Ascending aorta (tissue), 2 donors: ENCODE measurements around the gene TBPL1. TPM values are rescaled to one million over a fixed set of nuclear protein-coding genes. Genes with fewer than 3 reads are reported as not detected.
A peak's percentile ranks its signal among the peaks of the same experiment; 100 is the strongest.

ENCODE experiments used
- DNase-seq, 2 donors: peaks; one replicate each; pipeline ENCODE4 v3.0.0-alpha.2; 2019; ENCODE audit warnings: low spot score in 2 of 2
- H3K27ac ChIP-seq, 2 donors: fragments of 200-600 bp; sonication (generic); one replicate each; pipeline ENCODE4 v1.5.1; 2016 to 2017; ENCODE audit warnings: mild to moderate bottlenecking in 1 of 2
- H3K27me3 ChIP-seq: fragments of 200-600 bp; sonication (generic); one replicate; pipeline ENCODE4 v1.5.1; 2017
- H3K36me3 ChIP-seq, 2 donors: fragments of 200-600 bp; sonication (generic); one replicate each; pipeline ENCODE4 v1.5.1; 2016
- H3K4me1 ChIP-seq, 2 donors: fragments of 200-600 bp; sonication (generic); one replicate each; pipeline ENCODE4 v1.5.1; 2016 to 2017; ENCODE audit warnings: mild to moderate bottlenecking in 1 of 2
- H3K4me3 ChIP-seq, 2 donors: fragments of 200-600 bp; sonication (generic); one replicate each; pipeline ENCODE4 v1.5.1; 2016 to 2017; ENCODE audit warnings: mild to moderate bottlenecking in 1 of 2
- H3K9me3 ChIP-seq, 2 donors: fragments of 200-600 bp; sonication (generic); one replicate each; pipeline ENCODE4 v1.5.1; 2016
- intact Hi-C: fragments of 100-400 bp; cut with DNase I; formaldehyde crosslinking; loops from one replicate; pipeline ENCODE4 v1.15.1; 2023
- total RNA-seq: library from RNA; depleted of rRNA; stranded (reverse); fragments of >200 nt; gene quantifications from one replicate; pipeline ENCODE4 v1.1.0, GENCODE V29; 2016
- TF ChIP-seq, protein P1 (sequence below), 3 experiments: fragments of 200-600 bp in 2 of 3; fragments of 450-650 bp in 1 of 3; sonication (generic) in 2 of 3; IDR thresholded peaks; one replicate each; pipeline ENCODE4 v1.5.1; 2016 to 2019; ENCODE audit warnings: antibody characterized with exemption in 3 of 3, mild to moderate bottlenecking in 1 of 3, moderate library complexity in 1 of 3

TBPL1 gene
- total RNA-seq, 1 donor from 2014 or later, result 23.1 TPM

DNA sequence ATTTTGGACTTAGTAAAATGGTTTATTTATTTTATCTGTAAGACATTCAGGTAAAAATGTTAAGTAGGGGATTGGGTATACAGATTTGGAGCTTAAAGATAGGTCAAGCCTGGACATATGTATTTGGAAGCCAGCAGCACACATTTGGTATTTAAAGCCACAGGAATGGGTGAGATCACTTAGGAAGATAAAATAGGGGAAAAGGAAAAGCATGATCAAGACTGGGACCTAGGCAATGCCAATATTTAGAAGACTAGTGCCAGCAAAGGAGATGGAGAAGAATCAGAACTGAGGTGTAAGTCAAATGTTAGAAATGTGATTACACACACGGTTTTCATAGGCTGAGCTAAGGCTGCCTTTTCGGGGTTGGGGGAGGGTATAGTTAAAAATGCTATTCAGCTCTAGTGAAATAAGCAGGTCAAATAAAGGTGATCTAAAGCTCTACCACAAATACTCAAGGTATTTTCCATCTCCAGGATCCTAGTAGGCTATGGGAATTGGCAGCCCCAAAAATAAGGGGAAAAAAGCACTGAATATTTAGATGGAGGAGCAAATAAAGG lies 78.8 kb downstream of the TBPL1 start:
- no peak overlapping the region for H3K27ac ChIP-seq
- H3K4me1 ChIP-seq, result peaks cover 0 to 7% of the 10 kb centered on the region in 2 donors
- DNase-seq, result no peak
- H3K36me3 ChIP-seq, result peaks cover 0 to 5% of the 10 kb centered on the region in 2 donors
- H3K4me3 ChIP-seq, result no peak overlapping the region
- no peaks in the 10 kb centered on the region for H3K9me3 ChIP-seq
- TF ChIP-seq, protein P1, sequence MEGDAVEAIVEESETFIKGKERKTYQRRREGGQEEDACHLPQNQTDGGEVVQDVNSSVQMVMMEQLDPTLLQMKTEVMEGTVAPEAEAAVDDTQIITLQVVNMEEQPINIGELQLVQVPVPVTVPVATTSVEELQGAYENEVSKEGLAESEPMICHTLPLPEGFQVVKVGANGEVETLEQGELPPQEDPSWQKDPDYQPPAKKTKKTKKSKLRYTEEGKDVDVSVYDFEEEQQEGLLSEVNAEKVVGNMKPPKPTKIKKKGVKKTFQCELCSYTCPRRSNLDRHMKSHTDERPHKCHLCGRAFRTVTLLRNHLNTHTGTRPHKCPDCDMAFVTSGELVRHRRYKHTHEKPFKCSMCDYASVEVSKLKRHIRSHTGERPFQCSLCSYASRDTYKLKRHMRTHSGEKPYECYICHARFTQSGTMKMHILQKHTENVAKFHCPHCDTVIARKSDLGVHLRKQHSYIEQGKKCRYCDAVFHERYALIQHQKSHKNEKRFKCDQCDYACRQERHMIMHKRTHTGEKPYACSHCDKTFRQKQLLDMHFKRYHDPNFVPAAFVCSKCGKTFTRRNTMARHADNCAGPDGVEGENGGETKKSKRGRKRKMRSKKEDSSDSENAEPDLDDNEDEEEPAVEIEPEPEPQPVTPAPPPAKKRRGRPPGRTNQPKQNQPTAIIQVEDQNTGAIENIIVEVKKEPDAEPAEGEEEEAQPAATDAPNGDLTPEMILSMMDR (IDR thresholded peaks at IDR 0.05), result no peak
- no peaks in the 10 kb centered on the region for H3K27me3 ChIP-seq
- intact Hi-C loops, result no loop called here

DNA sequence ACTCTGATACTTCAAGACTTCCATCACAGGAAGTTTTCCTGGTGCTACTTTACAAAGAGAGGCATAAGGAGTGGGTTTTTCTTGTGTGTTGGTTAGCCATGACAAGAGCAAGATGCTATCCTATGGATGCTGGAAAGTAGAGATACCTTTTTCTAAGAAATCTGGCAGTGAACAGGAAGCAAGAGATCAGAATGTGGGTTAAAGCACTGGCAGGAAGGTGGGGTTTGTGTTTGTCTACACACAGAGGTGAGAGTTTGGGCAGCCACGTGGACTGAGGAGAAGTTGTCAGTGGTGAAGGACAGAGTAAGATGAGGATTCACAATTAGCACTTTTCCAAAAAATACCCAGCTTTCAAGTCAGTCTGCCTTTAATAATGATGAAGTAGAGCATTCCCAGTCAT lies 81.5 kb downstream of the TBPL1 start:
- H3K36me3 ChIP-seq, result no peaks in the 10 kb centered on the region
- intact Hi-C loops, result no loop called here
- TF ChIP-seq, protein P1 (IDR thresholded peaks at IDR 0.05), result no peak
- H3K27me3 ChIP-seq, result no peaks in the 10 kb centered on the region
- H3K4me1 ChIP-seq, result peaks cover 0 to 7% of the 10 kb centered on the region in 2 donors
- no peak overlapping the region for H3K4me3 ChIP-seq
- H3K27ac ChIP-seq, result no peak overlapping the region
- H3K9me3 ChIP-seq, result no peaks in the 10 kb centered on the region
- no peak for DNase-seq

DNA sequence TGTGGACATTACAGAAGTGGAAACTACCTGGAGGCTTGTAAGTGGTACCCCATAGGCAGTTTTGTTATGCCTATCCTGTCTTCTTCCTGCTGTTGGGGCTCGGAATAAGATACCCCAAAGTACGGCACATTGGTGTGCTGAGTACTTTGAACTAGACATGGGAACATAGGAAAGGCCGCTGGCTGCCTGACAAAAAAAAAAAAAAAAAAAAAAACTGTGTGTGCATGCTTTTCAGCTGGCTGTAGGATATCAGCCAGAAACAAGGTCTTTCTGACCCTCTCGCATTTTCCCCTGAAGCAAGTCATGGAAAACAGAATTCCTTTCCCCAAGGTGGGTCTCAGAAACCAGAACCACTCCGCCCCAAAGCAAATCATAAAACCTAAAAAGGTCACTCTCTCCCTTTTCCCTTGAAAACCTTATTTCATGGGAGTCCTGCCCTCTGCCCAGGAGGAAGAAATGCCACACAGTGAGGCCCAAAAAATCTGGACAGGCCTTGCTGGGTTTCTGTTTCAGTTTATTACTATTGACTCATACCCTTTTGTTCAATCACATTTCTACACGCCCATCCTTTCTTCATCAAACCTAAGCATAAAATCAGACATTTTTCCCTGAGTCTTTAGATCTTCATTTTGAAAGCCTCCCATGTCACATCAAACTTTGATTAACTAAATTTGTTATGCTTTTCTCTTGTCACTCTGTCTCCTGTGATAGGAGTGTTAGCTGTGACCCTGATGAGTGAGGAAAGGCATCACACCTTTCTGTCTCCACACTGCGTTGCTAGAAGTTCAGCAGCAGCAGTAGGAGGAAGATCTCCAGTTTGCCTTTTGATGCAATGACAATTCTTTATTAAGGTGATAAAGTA lies 82.2 kb downstream of the TBPL1 start:
- peaks cover 0 to 7% of the 10 kb centered on the region in 2 donors for H3K4me1 ChIP-seq
- TF ChIP-seq, protein P1 (IDR thresholded peaks at IDR 0.05), result no peak
- no peak for DNase-seq
- H3K9me3 ChIP-seq, result no peaks in the 10 kb centered on the region
- H3K36me3 ChIP-seq, result no peaks in the 10 kb centered on the region
- no peaks in the 10 kb centered on the region for H3K27me3 ChIP-seq
- no peak overlapping the region for H3K4me3 ChIP-seq
- intact Hi-C loops, result no loop called here
- peak overlapping the region in 1 of 2 donors; percentile 26 for H3K27ac ChIP-seq

DNA sequence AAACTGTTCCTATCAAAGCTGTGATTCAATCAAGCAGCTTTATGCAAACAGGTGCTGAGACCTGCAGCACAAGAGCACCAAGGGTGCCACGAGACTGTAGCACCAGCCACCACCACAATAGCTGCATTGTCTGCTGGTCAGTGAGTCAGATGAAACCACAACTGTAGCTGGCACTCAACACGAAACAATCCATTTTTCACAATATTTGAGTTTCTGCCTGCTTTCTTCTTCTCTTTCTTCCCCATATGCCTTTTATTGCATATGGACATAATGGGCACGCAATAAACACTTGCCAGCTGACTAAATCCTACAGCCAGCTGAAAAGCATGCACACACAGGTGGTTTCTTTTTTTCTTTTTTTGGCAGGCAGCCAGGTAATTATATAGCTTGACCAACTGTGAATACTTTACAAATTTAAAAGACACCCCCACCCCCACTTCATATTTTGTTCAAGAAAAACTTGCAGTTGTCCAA lies 82.8 kb downstream of the TBPL1 start:
- Histone ChIP-seq H3K36me3 (no peaks in the 10 kb centered on the region), H3K4me3 (no peak overlapping the region), H3K27me3 (no peaks in the 10 kb centered on the region), H3K4me1 (peaks cover 0 to 7% of the 10 kb centered on the region in 2 donors), H3K27ac (peak overlapping the region in 1 of 2 donors; percentile 26), H3K9me3 (no peaks in the 10 kb centered on the region)
- TF ChIP-seq, protein P1 (IDR thresholded peaks at IDR 0.05), result no peak
- DNase-seq, result no peak
- intact Hi-C loops, result no loop called here

DNA sequence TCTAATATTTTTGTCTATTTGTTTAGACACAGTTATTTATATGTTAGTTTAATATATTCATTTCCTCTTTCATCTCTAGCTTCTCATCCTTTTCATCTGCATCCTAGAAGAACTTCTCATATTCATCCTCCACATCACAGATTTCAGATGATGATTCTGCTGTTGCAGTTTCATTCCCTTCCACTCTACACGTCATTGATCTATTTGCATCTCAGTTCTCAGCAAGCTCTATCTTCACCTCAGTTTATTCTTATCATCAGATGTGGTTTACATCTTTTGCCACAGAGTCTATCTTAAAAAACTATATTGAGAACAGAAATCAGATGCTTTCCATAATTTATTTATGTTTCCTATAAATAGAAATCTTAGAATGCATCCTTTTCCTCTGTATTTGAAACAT lies 86.1 kb downstream of the TBPL1 start:
- peaks cover 0 to 7% of the 10 kb centered on the region in 2 donors for H3K4me1 ChIP-seq
- TF ChIP-seq, protein P1 (IDR thresholded peaks at IDR 0.05), result no peak
- no peak overlapping the region for H3K4me3 ChIP-seq
- DNase-seq, result no peak
- H3K9me3 ChIP-seq, result no peaks in the 10 kb centered on the region
- H3K27me3 ChIP-seq, result no peaks in the 10 kb centered on the region
- no peak overlapping the region for H3K27ac ChIP-seq
- H3K36me3 ChIP-seq, result no peaks in the 10 kb centered on the region
- intact Hi-C loops, result no loop called here

Other genes with a start within 250 kb of the TBPL1 start
- gene TCF21, start 64.1 kb upstream of the TBPL1 start, total RNA-seq, result 0.32 TPM
- gene SLC2A12, start 99.4 kb downstream of the TBPL1 start, total RNA-seq, result not detected